ENCODE data around the gene ZNF268.

Gene ZNF268

DNA sequence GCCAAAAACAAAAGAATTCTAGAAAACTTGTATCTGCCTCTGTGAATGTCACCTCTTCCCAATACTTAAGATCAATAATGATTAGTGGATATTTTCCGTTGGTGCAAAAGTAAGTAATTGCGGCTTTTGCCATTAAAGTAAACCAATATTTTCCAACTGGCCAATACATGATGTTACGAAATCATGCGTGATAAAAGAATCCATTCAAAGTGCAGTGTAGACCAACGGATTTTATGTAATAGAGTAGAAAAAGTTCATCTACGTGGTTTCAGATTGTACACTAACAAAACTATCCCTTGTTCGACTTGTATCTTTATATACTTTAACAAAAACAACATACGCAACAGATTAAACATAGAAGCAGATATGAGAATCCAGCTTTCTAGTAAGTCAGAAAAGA lies 626 bp upstream of the ZNF268 start:
- TF ChIP-seq, protein P1, sequence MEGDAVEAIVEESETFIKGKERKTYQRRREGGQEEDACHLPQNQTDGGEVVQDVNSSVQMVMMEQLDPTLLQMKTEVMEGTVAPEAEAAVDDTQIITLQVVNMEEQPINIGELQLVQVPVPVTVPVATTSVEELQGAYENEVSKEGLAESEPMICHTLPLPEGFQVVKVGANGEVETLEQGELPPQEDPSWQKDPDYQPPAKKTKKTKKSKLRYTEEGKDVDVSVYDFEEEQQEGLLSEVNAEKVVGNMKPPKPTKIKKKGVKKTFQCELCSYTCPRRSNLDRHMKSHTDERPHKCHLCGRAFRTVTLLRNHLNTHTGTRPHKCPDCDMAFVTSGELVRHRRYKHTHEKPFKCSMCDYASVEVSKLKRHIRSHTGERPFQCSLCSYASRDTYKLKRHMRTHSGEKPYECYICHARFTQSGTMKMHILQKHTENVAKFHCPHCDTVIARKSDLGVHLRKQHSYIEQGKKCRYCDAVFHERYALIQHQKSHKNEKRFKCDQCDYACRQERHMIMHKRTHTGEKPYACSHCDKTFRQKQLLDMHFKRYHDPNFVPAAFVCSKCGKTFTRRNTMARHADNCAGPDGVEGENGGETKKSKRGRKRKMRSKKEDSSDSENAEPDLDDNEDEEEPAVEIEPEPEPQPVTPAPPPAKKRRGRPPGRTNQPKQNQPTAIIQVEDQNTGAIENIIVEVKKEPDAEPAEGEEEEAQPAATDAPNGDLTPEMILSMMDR (IDR thresholded peaks at IDR 0.05) = no peak
- TF ChIP-seq ZFX (IDR thresholded peaks at IDR 0.05; ENCODE audit: borderline replicate concordance) = no peak
- peak overlapping the region; percentile 68 for H3K27ac ChIP-seq

- no peak overlapping the region for H3K27ac ChIP-seq
- no peak for TF ChIP-seq ZFX (IDR thresholded peaks at IDR 0.05; ENCODE audit: borderline replicate concordance)
Measured at GRCh38 chr12:133190176-133190575, 8.9 kb downstream of the ZNF268 start.

GRCh38 chr12:133192847-133193246 lies 11.6 kb downstream of the ZNF268 start:
- no peak overlapping the region for H3K27ac ChIP-seq
- TF ChIP-seq, protein P1 (IDR thresholded peaks at IDR 0.05) = no peak
- TF ChIP-seq ZFX (IDR thresholded peaks at IDR 0.05; ENCODE audit: borderline replicate concordance) = no peak

GRCh38 chr12:133201888-133202287 lies 20.6 kb downstream of the ZNF268 start:
- H3K27ac ChIP-seq = no peak overlapping the region
- TF ChIP-seq ZFX (IDR thresholded peaks at IDR 0.05; ENCODE audit: borderline replicate concordance) = no peak
- TF ChIP-seq, protein P1 (IDR thresholded peaks at IDR 0.05) = no peak

- no peak overlapping the region for H3K27ac ChIP-seq
- TF ChIP-seq ZFX (IDR thresholded peaks at IDR 0.05; ENCODE audit: borderline replicate concordance) = no peak
- TF ChIP-seq, protein P1 (IDR thresholded peaks at IDR 0.05) = no peak
Measured at GRCh38 chr12:133202493-133203343, 21.4 kb downstream of the ZNF268 start.

GRCh38 chr12:133203344-133204263 lies 22.3 kb downstream of the ZNF268 start:
- no peak overlapping the region for H3K27ac ChIP-seq
- TF ChIP-seq, protein P1 (IDR thresholded peaks at IDR 0.05) = no peak
- no peak for TF ChIP-seq ZFX (IDR thresholded peaks at IDR 0.05; ENCODE audit: borderline replicate concordance)

DNA sequence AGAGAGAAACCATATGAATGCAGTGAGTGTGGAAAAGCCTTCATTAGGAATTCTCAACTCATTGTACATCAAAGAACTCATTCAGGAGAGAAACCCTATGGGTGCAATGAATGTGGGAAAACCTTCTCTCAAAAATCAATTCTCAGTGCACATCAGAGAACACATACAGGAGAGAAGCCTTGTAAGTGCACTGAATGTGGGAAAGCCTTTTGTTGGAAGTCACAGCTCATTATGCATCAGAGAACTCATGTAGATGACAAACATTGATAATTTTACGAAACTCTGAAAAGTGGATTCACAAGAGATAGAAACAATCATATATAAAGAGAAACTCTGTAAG lies 22.9 kb downstream of the ZNF268 start:
- TF ChIP-seq, protein P1 (IDR thresholded peaks at IDR 0.05) = no peak
- TF ChIP-seq ZFX (IDR thresholded peaks at IDR 0.05; ENCODE audit: borderline replicate concordance) = no peak
- H3K27ac ChIP-seq = no peak overlapping the region

Data from 22Rv1 (cell line).